Activated T-cell treated with anti-CD3 and anti-CD28 coated beads for 1 hour (primary cell): ENCODE measurements around the gene SPEN.
"Not testable (repeated sequence)": the region's sequence is repeated elsewhere in the genome, so short reads cannot be mapped to it uniquely, and the experiment has no call there.

Experiments used
- DNase-seq: peaks from one replicate; pipeline ENCODE4 v3.0.0-alpha.2; 2020; ENCODE audit warnings: low read depth

Gene SPEN

DNA sequence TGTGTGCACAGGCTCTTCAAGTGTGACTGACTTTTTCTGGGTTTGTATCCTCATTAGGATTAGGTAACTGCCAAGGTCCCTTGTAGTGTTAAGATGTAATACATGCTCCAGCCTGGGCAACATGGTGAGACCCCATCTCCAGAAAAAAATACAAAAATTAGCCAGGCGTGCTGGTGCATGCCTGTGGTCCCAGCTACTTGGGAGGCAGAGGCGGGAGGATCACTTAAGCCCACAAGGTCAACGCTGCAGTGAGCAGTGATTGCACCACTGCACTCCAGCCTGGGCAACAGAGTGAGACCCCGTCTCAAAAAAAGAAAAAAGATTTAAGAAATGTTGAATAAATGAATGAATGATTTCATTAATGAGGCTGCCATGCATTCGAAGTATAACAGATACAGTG lies 113.3 kb downstream of the SPEN start:
- no peak for DNase-seq

DNA sequence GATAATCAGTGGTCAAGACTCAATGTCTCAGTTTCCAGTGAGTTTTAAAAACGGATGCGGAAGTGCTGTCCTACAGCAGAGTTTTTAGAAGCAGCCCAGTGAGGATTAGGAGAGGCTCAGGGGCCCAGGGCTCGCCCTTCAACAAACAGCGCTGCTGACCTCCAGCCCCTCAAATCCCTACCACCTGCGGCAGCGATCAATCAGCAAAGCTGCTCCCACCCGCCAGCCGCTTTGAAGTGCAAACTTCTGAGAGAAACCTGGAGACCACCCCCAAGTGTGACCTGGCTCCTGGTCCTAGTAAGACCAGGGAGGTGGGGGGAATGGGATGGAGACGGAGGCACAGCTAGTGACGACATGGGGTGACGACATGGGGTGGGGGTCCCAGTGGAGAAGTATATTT lies 114.0 kb downstream of the SPEN start:
- no peak for DNase-seq

DNA sequence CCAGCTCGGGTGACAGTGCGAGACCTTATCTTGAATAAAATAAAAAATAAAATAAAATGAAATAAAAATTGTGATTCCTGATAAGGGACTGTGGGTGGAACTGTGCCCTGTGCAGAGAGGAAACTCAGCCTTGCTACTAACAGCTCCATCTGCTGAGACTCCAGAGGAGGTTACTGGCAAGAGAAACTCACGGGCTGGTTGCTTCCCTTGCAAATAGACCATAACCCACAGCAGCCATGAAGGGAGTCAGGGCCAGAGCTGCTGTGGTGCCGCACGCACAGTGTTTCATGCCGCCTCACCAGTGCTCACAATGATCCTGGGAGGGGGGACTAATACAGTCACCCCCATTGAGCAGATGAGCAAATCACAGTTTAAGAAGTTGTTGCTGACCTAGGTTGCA lies 114.7 kb downstream of the SPEN start:
- no peak for DNase-seq

DNA sequence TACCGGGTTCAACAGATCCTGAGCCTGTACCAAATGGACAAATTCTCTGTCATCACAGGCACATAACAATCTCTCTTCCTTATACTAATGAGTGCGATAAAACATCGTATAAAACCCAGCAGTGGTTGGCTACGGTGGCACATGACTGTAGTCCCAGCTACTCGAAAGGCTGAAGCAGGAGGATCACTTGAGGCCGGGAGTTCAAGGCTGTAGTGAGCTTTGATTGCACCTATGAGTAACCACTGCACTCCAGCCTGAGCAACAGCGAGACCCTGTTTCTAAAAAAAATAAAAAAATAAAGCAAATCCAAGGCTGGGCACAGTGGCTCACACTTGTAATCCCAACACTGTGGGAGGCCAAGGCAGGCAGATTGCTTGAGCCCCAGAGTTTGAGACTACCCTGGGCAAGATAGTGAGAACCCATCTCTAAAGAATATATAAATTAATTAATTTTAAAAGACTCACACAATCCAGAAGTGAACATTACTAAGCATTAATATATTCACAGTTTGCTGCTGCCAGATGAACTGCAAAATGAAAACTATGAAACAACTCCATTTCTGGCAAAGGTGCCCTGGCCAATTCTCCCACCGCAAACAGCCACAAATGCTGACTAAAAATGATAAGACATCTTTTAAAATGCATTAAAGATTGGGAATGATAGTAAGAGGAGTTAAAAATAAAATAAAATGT lies 115.3 kb downstream of the SPEN start:
- no peak for DNase-seq

DNA sequence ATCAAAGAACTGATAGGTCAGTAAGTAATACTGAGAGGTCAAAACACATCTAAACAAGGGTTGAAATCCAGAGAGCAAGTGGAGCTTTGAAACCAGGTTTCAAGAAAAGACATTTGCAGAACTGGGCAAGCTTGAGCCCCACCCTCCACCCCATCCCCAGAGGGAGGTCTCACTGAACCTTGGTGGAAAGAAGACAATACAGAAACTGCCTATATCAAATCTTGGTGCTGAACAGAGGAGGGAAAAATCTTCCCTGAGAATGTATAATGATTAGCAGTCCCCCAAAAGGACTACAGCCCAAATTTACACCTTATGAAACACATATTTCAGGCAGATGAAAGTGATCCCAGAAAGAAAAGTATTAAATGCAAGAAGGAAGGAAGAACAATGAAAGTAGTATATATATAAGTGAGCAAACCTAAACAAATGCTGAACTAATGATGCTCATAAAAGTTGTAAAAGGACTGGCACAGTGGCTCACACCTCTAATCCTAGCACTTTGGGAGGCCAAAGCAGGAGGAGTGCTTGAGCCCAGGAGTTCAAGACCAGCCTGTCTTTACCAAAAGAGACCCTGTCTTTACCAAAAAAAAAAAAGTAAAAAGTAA lies 116.0 kb downstream of the SPEN start:
- DNase-seq: no peak

DNA sequence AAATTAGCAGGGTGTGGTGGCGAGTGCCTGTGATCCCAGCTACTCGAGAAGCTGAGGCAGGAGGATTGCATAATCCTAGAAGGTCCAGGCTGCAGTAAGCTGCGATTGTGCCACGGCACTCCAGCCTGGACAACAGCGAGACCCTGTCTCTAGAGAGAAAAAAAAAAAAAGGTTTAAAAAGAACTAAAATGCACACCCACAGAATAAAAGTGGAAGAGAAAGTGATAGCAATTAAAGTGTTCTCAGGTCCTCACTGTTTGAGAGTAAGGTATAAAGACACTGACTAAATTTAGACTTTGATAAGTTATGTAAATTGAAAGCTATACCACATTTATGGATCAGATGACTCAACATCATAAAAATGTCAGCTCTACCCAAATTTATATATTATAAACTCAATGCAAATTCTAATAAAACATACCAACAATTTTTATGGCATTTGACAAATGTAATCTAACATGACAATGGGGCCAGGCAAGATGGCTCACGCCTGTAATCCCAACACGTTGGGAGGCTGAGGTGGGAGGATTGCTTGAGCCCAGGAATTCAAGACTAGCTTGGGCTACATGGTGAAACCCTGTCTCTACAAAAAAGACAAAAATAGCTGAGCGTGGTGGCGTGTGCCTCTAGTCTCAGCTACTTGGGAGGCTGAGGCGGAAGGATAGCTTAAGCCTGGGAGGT lies 116.6 kb downstream of the SPEN start:
- no peak for DNase-seq

DNA sequence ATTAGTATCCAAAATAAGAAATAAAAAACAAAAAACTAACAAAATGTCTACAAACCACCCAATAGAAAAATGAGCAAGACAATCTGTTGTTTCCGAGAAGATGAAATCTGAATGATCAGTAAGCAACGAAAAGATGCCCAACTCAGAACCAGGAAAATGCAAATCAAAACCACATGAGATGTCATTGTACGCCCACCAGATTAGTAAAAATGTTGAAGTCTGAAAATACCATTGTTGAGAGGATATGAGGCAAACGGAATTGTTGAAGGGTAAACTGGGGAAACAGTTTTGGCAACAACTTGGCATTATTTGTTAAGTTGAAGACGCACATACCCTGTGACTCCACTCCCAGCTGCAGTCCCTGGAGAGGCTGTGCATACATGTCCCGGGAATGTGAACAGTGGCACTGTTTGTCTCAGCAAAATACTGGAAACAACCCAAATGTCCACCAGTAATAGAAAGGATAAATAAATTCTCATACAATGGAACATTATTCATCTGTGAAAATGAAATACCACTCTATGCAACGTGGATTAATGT lies 117.8 kb downstream of the SPEN start:
- no peak for DNase-seq

DNA sequence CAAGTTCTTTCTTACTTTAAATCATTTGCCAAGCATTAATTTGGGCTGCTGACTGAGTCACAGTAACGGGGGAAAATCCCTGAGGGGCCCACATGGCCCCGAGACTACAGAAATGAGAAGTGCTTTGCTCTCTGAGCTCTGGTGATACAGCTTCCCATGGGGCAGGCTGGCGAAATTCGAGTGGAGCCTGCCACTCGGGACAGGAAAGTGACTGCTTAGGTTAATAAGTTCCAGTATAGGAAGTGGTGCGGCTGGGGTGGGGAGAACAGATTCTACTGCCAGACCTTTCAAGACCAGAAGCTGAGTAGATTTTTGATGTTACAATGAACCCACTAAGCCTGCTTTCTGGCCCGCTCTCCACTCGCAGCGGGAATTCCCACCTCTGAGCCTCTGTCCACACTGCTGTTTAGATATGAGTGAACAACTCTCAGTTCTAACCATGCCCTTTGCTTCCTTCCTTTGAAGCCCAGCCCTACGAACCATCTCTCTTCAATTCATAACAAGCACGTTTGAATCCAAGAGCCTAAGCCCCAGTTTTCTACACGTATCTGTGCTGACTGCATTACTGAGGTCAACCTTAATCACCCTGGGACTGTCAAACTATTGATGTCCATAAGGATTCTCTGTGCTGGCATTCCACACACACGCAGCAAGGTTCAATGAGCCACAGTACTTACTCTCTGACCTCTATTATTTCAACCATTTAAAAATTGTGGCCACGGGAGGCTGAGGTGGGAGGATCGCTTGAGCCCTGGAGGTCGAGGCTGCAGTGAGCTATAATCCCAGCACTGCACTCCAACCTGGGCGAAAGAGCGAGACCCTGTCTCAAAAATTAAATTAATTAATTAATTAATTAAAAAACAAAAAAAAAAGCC lies 118.8 kb downstream of the SPEN start:
- no peak for DNase-seq

DNA sequence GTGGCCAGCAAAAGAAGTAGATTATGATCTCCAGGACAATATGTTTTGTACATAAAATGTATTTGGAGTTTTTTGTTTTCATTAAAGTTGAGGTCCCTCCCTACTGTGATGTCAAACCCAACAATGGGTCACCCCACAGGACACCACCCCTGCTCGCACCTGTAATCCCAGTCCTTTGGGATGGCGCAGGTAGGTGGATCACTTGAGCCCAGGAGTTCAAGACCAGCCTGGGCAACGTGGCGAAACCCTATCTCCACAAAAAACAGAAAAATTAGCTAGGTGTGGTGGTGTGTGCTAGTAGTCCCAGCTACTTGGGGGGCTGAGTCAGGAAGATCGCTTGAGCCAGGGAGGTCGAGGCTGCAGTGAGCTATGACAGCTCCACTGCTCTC lies 119.4 kb downstream of the SPEN start:
- DNase-seq: no peak

DNA sequence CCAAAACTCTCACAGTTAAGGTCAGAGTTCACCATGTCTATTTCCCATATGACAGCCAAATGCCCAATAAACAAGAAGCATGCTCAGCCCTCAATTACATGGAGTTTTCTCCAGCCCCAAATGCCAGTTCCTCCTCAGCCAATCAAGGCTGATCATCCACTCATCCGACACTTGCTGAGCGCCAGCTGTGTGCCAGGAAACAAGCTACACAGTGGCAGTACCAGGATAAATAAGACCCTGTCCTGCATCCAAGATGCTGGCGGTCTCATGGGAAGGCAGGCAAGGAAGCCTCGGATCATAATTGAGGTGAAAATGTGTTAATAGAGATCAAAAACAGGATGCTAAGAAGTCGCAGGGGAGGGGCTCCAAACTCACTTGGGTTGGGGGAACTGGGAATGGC lies 120.7 kb downstream of the SPEN start:
- no peak for DNase-seq

DNA sequence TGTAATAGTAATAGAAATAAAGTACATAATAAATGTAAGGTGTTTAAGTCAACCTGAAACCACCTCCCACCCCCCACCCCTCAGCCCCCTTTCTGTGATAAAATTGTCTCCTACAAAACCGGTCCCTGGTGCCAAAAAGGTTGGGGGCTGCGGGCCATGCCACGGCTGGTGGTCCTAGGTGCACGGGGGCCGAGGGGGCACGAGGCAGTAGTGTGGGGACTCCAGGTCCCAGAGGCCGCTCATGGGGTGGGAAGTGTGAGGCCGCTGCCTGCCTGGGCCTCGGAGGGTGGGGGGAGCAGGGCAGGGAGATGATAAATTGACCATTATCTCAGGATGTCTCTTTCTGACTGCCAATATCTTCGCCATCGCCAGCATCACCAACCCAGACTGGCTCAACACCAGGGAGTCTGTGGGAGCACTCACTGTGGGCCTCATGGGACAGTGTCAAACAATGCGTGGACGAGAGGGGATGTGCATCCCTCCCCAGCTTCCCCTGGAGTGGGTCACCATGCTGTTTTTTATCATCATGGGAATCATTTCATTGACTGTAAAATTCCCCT lies 121.9 kb downstream of the SPEN start:
- no peak for DNase-seq

DNA sequence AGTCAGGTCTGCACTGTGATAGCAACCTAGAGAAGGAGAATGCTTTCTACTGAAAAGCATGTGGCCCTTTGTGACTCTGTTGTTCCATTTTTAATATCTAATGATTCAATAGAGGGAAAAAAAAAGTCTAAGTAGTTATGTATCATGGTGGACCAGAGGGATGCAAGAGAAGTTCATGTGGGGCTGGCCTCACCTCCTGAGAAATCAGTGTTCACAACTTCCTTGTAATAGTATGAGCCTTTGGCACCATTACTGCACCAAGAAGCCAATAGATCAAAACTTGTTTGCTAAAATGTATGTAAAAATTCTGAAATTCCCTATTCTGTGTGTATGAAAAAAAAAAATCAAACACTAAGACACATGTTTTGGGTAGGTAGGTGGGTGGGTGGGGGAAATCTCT lies 123.4 kb downstream of the SPEN start:
- DNase-seq: no peak

DNA sequence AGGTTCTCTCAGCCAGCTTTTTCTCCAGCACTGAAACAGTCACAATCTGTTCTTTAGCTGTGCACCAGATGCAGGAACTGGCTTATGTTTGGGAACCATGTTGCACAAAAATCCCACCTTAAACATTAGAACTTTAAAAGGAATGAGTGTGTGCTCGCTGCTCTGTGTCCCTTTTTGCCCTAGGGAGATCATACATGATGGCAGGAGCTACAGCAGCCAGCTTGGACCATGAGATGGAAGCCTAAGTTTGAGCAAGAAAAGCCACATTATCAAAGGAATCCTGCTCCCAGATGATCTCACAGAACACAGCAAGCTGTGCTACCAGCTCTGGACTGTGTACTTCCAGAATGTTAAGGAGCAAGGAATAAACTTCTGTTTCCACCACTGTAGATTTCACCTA lies 124.9 kb downstream of the SPEN start:
- DNase-seq: no peak

DNA sequence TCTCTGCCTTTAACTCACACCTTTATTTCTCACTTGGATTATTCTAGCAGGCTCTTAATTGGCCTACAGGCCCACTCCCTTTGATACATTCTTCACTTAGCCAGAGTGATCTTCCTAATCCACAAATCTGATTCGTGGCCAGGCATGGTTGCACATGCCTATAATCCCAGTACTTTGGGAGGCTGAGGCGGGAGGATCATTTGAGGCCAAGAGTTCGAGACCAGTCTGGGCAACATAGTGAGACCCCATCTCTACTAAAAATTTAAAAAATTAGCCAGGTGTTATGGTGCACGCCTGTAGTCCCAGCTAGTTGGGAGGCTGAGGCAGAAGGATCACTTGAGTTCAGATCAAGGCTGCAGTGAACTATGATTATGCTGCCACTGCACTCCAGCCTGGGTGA lies 126.3 kb downstream of the SPEN start:
- no peak for DNase-seq

DNA sequence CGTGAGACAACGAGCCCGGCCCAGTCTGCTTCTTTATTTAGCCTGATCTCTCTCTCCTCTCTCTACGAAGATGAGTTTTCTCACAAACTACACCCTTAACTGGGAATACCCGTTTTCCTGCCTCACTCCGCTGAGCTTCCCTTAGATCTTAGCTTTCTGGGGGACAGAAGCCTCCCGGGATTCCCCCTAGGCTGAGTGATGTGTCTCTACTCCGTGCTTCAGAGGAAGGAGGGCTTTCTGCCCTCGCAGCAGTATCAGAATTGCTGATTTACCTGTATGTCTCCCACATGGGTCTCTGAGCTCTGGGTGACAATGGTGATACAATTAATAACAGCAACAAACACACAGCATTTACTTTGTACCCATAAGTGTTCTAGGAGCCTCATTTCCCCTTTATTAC lies 127.3 kb downstream of the SPEN start:
- no peak for DNase-seq

DNA sequence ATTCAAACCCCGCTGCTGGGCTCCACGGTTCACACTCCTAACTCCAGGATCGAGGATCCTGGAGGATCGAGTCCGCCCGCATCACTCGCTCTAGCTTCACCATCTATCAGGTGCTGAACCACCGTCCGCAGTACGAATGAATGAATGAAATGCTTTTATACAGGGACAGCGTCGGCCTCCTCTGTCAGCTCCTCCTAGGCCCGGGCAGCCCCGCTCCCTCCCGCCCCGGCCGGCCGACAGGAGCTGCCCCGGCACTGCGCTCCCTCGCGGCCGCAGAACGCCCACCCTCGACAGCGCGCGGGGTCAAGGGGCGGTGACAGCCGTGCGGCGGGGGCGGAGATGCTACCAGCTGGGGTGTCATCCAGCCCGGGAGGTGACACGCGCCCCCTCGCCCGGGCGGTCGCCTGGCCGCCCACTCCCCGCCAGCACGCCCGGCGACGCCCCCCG lies 127.9 kb downstream of the SPEN start:
- peak; percentile 53 for DNase-seq

DNA sequence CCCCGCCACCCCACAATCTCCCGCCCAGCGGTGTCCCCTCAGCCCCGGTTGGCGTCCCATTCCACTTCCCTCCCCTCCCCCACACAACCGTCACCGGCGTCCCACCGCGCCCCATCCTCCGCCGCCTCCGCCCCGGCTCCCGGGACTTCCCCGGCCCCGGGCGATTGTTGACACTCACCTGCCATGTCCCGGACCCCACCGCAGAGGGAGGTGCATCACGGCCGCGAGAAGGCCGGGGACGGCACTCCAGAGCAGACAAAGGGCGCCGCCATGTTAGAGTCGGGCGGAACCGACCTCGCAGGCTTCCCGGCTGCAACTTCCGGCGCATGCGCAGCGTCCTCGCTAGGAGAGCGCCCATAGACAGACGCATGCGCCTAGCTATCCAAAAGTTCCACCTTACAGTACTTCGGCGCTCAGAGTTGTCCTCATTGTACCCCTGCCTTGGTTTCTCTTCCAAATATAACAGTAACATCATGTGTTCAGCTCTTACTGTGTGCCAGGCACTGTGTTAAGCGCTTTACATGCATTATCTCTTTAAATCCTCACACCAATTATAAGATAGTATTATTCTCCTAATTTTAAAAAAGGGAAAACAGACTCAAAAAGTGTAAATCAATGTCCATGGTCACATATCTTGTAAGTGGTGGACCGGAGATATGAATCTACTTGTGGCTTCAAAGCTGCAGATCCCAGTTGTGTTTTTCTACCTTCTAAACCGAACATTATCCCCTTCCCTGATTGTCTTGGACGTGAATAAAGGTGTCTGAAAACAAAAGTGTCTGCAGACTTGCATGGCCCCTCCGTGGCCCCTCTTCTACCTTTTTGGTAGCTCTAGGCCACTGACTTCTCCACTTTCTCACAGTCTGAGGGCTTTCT lies 128.5 kb downstream of the SPEN start, which contains the start of gene ZBTB17:
Gene ZBTB17 (minus strand): TSS at position 297 of the 876 bp plus-strand sequence. CDS start 27,606 bp downstream, outside the sequence.
- DNase-seq: peak; percentile 93

DNA sequence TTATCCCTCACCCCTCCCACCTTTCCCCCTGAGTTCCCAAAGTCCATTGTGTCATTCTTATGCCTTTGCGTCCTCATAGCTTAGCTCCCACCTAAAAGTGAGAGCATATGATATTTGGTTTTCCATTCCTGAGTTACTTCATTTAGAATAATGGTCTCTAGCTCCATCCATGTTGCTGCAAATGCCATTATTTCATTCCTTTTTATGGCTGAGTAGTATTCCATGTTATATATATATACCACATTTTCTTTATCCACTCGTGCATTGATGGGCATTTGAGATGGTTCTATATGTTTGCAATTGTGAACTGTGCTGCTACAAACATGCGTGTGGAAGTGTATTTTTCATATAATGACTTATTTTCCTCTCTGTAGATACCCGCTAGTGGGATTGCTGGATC lies 130.4 kb downstream of the SPEN start:
- DNase-seq: not testable (repeated sequence)

DNA sequence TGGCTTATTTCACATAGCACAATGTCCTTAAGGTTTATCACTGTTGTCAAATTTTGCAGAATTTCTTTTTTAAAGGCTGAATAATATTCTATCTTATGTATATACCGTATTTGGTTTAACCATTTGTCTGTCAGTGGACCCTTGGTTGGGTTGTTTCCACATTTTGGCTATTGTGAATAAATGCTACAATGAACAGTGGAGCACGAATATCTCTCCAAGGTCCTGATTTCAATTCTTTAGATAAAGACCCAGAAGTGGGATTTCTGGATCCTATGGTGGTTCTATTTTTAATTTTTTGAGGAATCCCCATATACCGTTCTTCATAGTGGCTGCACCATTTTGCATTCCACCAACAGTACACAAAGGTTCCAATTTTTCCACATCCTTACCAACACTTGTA lies 134.2 kb downstream of the SPEN start:
- no peak for DNase-seq

DNA sequence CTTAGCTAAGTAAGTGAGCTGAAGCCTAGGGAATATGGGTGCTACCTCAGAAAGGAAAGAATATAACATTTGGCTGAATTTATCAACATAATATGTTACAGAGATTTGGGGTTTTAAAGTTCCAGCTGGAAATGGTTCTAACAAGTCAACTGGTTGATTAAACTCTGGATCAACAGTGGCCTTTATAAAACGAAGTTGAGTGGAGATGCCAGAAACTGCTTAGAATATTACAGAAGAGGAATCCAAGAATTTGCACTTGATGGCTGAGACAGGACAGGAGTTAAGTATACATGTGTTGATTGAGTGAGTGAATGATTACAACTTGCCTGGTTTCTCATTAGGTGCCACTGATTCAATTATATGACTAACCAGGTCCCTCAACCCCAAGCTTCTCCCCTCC lies 135.8 kb downstream of the SPEN start:
- DNase-seq: no peak
